ENCODE measurements around the gene ZNF575.
A peak's percentile ranks its signal among the peaks of the same experiment; 100 is the strongest.

The ZNF575 gene

DNA sequence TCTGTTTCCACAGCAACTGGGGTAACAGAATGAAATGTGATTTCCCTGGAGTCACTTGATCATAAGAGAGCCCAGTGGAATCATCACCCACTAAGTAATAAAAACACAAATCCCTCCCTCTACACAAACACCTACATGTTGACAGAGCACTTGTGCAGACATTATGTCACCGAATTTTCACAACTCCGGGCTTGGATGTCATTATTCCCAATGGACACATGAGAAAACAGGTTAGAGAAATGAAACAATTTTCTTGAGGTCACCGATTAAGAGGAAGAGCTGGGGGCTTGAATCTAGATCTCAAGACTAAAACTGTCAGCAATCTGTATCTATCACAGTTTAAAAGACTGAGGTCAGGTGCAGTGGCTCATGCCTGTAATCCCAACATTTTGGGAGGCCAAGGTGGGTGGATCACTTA, 39.2 kb downstream of the ZNF575 start:
- Histone ChIP-seq H2BK120ac (ENCODE audit: low read depth, low read length) (no peak overlapping the region), H3K4me2 (ENCODE audit: low read length) (no peak overlapping the region), H3K4ac (ENCODE audit: low read depth, low read length) (no peak overlapping the region), H4K8ac (ENCODE audit: low read depth, low read length) (no peak overlapping the region), H2AK5ac (ENCODE audit: low read length) (no peak overlapping the region), H3K23ac (ENCODE audit: low read length) (no peak overlapping the region), H3K27ac (ENCODE audit: low read depth, low read length) (no peak overlapping the region), H3K79me1 (ENCODE audit: low read length) (peaks cover 7% of the 10 kb centered on the region), H3K36me3 (ENCODE audit: control insufficient read depth, insufficient read depth, low read length) (no peaks in the 10 kb centered on the region), H3K56ac (ENCODE audit: low read length) (no peak overlapping the region), H2BK5ac (ENCODE audit: low read length) (no peak overlapping the region), H3K27me3 (ENCODE audit: insufficient read depth, low read length, poor library complexity) (no peaks in the 10 kb centered on the region), H3K4me3 (ENCODE audit: low read length) (no peak overlapping the region), H4K5ac (ENCODE audit: low read length) (no peak overlapping the region), H3K18ac (ENCODE audit: low read length) (no peak overlapping the region), H3K4me1 (ENCODE audit: control insufficient read depth, low read depth, low read length) (peaks cover 4% of the 10 kb centered on the region), H2BK15ac (replicated peaks; ENCODE audit: low read depth) (no peak overlapping the region), H3K9ac (ENCODE audit: low read length) (no peak overlapping the region), H3K79me2 (ENCODE audit: control insufficient read depth, insufficient read depth, low read length) (no peaks in the 10 kb centered on the region)
- no CpG with 5 or more reads among the region's 3 CpGs for WGBS (ENCODE audit: extremely low coverage, insufficient coverage, low lambda C conversion rate)
- DNase-seq: no peak

- Histone ChIP-seq H4K5ac (ENCODE audit: low read length) (no peak overlapping the region), H3K27ac (ENCODE audit: low read depth, low read length) (no peak overlapping the region)
- WGBS (ENCODE audit: extremely low coverage, insufficient coverage, low lambda C conversion rate): no CpG with 5 or more reads among the region's 12 CpGs
Measured at GRCh38 chr19:43574424-43575155, 41.6 kb downstream of the ZNF575 start.

DNA sequence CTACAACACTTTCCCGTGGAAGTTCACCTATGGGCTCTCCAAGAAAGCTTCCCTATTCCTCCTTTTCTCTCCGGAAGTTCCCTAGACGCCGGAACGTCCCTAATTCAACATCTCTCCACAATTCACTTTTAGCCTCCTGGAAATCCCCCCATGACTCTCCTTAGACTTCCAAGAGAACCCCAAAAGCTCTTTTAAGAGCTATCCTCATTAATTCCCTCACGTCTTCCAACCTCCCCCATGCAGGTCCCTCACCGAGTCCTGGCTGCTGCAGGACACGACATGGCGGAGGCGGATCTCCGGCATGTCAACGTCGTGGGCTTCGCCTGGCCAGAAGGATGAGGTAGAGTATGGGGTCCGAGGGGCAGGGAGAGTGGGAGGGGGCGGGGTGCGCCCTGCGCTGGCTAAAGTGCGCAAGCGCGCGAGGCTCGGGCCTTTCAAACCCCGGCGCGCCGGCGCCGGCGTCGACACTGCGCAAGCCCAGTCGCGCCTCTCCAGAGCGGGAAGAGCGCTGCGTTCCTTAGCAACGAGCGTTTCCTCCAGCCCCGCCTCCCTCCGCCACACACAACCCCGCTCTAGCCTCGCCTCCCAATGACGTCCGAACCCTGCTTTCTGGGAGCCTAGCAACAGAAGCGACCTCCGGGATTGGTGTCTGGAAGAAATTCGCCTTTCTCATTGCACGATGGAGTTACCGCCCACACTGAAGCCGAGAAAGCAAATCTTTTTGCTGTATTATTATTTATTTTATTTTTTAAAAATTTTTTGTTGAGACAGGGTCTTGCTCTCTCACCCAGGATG, 42.4 kb downstream of the ZNF575 start, which contains the start of the genes PINLYP and XRCC1:
PINLYP (plus strand) TSS at position 646 of the 795 bp plus-strand sequence. CDS start 1,391 bp downstream, outside the sequence.
XRCC1 (minus strand) TSS at position 372 of the 795 bp plus-strand sequence; CDS start at position 303, 69 bp downstream.
- Histone ChIP-seq H3K79me2 (ENCODE audit: control insufficient read depth, insufficient read depth, low read length) (no peaks in the 10 kb centered on the region), H2AK5ac (ENCODE audit: low read length) (no peak within 1 kb of the TSS), H3K27me3 (ENCODE audit: insufficient read depth, low read length, poor library complexity) (no peaks in the 10 kb centered on the region), H3K4me3 (ENCODE audit: low read length) (peak within 1 kb of the TSS; percentile 66), H3K4me1 (ENCODE audit: control insufficient read depth, low read depth, low read length) (peaks cover 4% of the 10 kb centered on the region), H4K8ac (ENCODE audit: low read depth, low read length) (no peak within 1 kb of the TSS), H4K5ac (ENCODE audit: low read length) (no peak within 1 kb of the TSS), H3K4me2 (ENCODE audit: low read length) (peak within 1 kb of the TSS; percentile 65), H3K79me1 (ENCODE audit: low read length) (peaks cover 7% of the 10 kb centered on the region), H3K36me3 (ENCODE audit: control insufficient read depth, insufficient read depth, low read length) (no peaks in the 10 kb centered on the region), H2BK15ac (replicated peaks; ENCODE audit: low read depth) (no peak within 1 kb of the TSS), H2BK120ac (ENCODE audit: low read depth, low read length) (no peak within 1 kb of the TSS), H3K18ac (ENCODE audit: low read length) (peak within 1 kb of the TSS; percentile 54), H3K56ac (ENCODE audit: low read length) (peak within 1 kb of the TSS; percentile 99), H3K27ac (ENCODE audit: low read depth, low read length) (no peak within 1 kb of the TSS), H3K9ac (ENCODE audit: low read length) (peak within 1 kb of the TSS; percentile 87), H2BK5ac (ENCODE audit: low read length) (no peak within 1 kb of the TSS), H3K4ac (ENCODE audit: low read depth, low read length) (peak within 1 kb of the TSS; percentile 63), H3K23ac (ENCODE audit: low read length) (peak within 1 kb of the TSS; percentile 90)
- WGBS (ENCODE audit: extremely low coverage, insufficient coverage, low lambda C conversion rate): no CpG with 5 or more reads among the region's 51 CpGs
- peak; percentile 99 for DNase-seq

More at GRCh38 chr19:43574424-43575155, 41.6 kb downstream of the ZNF575 start:
- DNase-seq: no peak
- Histone ChIP-seq H3K9ac (ENCODE audit: low read length) (peak overlapping the region; percentile 87), H2BK5ac (ENCODE audit: low read length) (no peak overlapping the region), H4K8ac (ENCODE audit: low read depth, low read length) (no peak overlapping the region), H3K79me1 (ENCODE audit: low read length) (peaks cover 7% of the 10 kb centered on the region), H3K4me1 (ENCODE audit: control insufficient read depth, low read depth, low read length) (peaks cover 4% of the 10 kb centered on the region), H3K4ac (ENCODE audit: low read depth, low read length) (peak overlapping the region; percentile 63), H3K36me3 (ENCODE audit: control insufficient read depth, insufficient read depth, low read length) (no peaks in the 10 kb centered on the region), H3K56ac (ENCODE audit: low read length) (peak overlapping the region; percentile 99), H3K27me3 (ENCODE audit: insufficient read depth, low read length, poor library complexity) (no peaks in the 10 kb centered on the region), H3K4me3 (ENCODE audit: low read length) (peak overlapping the region; percentile 66), H3K4me2 (ENCODE audit: low read length) (peak overlapping the region; percentile 65), H2AK5ac (ENCODE audit: low read length) (no peak overlapping the region), H2BK120ac (ENCODE audit: low read depth, low read length) (no peak overlapping the region), H3K79me2 (ENCODE audit: control insufficient read depth, insufficient read depth, low read length) (no peaks in the 10 kb centered on the region), H2BK15ac (replicated peaks; ENCODE audit: low read depth) (no peak overlapping the region), H3K23ac (ENCODE audit: low read length) (no peak overlapping the region), H3K18ac (ENCODE audit: low read length) (no peak overlapping the region)

DNA sequence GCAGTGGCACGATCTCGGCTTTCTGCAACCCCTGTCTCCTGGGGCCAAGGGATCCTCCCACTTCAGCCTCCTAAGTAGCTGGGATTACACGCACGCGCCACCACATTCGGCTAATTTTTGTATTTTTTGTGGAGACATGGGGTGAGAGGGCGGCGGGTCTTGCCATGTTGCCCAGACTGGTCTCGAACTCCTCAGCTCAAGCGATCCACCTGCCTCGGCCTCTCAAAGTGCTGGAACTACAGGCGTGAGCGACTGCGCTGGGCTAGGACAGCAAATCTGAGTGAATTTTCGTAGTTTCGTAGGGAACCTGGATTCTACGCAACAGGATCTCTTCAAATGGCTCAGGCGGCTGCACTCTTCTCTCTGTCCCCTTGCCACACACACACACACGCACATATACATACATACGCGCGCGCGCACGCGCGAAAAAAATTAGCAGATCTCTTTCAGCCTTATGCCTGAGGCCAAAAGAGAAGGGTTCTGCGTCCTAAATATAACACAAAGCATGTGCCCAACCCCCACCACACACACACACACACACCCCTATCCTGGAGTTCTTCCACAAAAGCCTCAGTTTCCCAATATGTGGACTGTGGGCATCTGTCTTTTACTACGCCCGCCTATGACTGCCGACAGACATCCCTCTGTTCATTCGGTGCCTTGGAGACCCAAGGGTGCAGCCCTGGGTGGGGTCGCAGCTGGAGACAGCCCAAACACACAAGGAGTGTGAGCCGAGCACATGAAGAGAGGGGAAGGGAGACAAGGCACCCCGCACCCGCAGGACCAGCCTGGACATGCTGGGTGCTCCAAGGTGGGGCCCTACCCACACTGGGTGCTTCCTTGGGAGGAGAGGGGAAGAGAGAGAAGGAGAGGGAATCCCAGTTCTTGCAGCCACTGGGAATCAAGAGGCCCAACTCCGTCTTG, 43.2 kb downstream of the ZNF575 start:
- H2BK120ac ChIP-seq (ENCODE audit: low read depth, low read length): no peak overlapping the region
- no peak overlapping the region for H4K8ac ChIP-seq (ENCODE audit: low read depth, low read length)
- no peaks in the 10 kb centered on the region for H3K79me2 ChIP-seq (ENCODE audit: control insufficient read depth, insufficient read depth, low read length)
- H2BK15ac ChIP-seq (replicated peaks; ENCODE audit: low read depth): no peak overlapping the region
- no peak overlapping the region for H3K4ac ChIP-seq (ENCODE audit: low read depth, low read length)
- H2AK5ac ChIP-seq (ENCODE audit: low read length): no peak overlapping the region
- DNase-seq: no peak
- H3K4me2 ChIP-seq (ENCODE audit: low read length): peak overlapping the region; percentile 34
- no peak overlapping the region for H3K23ac ChIP-seq (ENCODE audit: low read length)
- H3K4me1 ChIP-seq (ENCODE audit: control insufficient read depth, low read depth, low read length): peaks cover 5% of the 10 kb centered on the region
- no peaks in the 10 kb centered on the region for H3K36me3 ChIP-seq (ENCODE audit: control insufficient read depth, insufficient read depth, low read length)
- H3K9ac ChIP-seq (ENCODE audit: low read length): peak overlapping the region; percentile 56
- peak overlapping the region; percentile 77 for H3K56ac ChIP-seq (ENCODE audit: low read length)
- H3K27me3 ChIP-seq (ENCODE audit: insufficient read depth, low read length, poor library complexity): no peaks in the 10 kb centered on the region
- H4K5ac ChIP-seq (ENCODE audit: low read length): no peak overlapping the region
- no peak overlapping the region for H3K27ac ChIP-seq (ENCODE audit: low read depth, low read length)
- H3K4me3 ChIP-seq (ENCODE audit: low read length): no peak overlapping the region
- WGBS (ENCODE audit: extremely low coverage, insufficient coverage, low lambda C conversion rate): no CpG with 5 or more reads among the region's 37 CpGs
- H2BK5ac ChIP-seq (ENCODE audit: low read length): no peak overlapping the region
- no peak overlapping the region for H3K18ac ChIP-seq (ENCODE audit: low read length)
- H3K79me1 ChIP-seq (ENCODE audit: low read length): peaks cover 8% of the 10 kb centered on the region

DNA sequence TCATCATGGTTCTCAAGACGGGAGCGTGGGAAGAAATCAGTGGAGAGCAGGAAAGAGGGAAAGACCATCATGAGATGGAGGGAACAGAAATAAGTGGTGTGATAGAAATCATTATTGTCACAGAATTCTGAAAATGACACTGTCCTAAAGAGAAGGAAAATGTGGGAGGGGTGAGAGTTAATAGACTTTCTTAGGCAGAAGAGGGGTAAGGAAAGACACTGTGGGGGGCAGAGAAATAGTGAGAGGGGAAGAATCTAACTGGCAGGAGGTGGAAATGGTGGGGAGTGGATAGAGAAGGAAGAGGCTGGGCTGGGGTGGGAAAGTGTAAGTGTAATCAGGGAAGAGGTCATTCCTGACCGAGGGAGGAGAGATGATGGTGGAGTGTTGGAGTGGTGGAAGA, 45.8 kb downstream of the ZNF575 start:
- no peak for DNase-seq
- no CpG with 5 or more reads among the region's 3 CpGs for WGBS (ENCODE audit: extremely low coverage, insufficient coverage, low lambda C conversion rate)
- no peaks in the 10 kb centered on the region for H3K27me3 ChIP-seq (ENCODE audit: insufficient read depth, low read length, poor library complexity)
- no peak overlapping the region for H2BK5ac ChIP-seq (ENCODE audit: low read length)
- no peak overlapping the region for H3K56ac ChIP-seq (ENCODE audit: low read length)
- no peak overlapping the region for H3K4ac ChIP-seq (ENCODE audit: low read depth, low read length)
- no peak overlapping the region for H2BK120ac ChIP-seq (ENCODE audit: low read depth, low read length)
- H3K79me2 ChIP-seq (ENCODE audit: control insufficient read depth, insufficient read depth, low read length): no peaks in the 10 kb centered on the region
- H3K23ac ChIP-seq (ENCODE audit: low read length): no peak overlapping the region
- H2BK15ac ChIP-seq (replicated peaks; ENCODE audit: low read depth): no peak overlapping the region
- peaks cover 9% of the 10 kb centered on the region for H3K79me1 ChIP-seq (ENCODE audit: low read length)
- H3K4me2 ChIP-seq (ENCODE audit: low read length): no peak overlapping the region
- H4K5ac ChIP-seq (ENCODE audit: low read length): no peak overlapping the region
- no peak overlapping the region for H3K9ac ChIP-seq (ENCODE audit: low read length)
- no peak overlapping the region for H2AK5ac ChIP-seq (ENCODE audit: low read length)
- peaks cover 9% of the 10 kb centered on the region for H3K4me1 ChIP-seq (ENCODE audit: control insufficient read depth, low read depth, low read length)
- no peak overlapping the region for H4K8ac ChIP-seq (ENCODE audit: low read depth, low read length)
- no peak overlapping the region for H3K4me3 ChIP-seq (ENCODE audit: low read length)
- no peak overlapping the region for H3K18ac ChIP-seq (ENCODE audit: low read length)
- no peaks in the 10 kb centered on the region for H3K36me3 ChIP-seq (ENCODE audit: control insufficient read depth, insufficient read depth, low read length)
- H3K27ac ChIP-seq (ENCODE audit: low read depth, low read length): no peak overlapping the region

Data from mesendoderm (in vitro differentiated cells).